Measurements from ENCODE around the gene NDUFV3.
A peak's percentile ranks its signal among the peaks of the same experiment; 100 is the strongest.
"Not testable (repeated sequence)": the region's sequence is repeated elsewhere in the genome, so short reads cannot be mapped to it uniquely, and the experiment has no call there.

Gene NDUFV3

DNA sequence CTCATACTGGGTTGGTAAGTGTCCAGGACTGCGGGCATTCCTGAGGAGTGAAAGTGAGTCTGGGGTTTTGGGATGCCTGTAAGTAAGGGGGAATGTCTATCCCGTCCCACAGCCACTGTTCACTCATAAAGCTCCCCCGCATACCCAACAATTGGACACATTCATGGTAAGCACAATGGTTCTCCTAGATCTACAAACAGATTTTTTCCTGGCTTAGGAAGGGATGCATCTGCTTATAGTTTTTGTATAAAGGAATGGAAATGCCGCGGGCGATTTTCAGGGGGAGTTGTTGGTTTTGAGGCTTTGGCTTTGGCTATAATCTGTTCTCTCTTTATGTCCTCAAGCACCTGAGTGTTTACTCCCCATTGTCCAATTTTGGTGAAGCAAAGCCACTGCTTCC lies 25.2 kb downstream of the NDUFV3 start:
- TF ChIP-seq, protein P1, sequence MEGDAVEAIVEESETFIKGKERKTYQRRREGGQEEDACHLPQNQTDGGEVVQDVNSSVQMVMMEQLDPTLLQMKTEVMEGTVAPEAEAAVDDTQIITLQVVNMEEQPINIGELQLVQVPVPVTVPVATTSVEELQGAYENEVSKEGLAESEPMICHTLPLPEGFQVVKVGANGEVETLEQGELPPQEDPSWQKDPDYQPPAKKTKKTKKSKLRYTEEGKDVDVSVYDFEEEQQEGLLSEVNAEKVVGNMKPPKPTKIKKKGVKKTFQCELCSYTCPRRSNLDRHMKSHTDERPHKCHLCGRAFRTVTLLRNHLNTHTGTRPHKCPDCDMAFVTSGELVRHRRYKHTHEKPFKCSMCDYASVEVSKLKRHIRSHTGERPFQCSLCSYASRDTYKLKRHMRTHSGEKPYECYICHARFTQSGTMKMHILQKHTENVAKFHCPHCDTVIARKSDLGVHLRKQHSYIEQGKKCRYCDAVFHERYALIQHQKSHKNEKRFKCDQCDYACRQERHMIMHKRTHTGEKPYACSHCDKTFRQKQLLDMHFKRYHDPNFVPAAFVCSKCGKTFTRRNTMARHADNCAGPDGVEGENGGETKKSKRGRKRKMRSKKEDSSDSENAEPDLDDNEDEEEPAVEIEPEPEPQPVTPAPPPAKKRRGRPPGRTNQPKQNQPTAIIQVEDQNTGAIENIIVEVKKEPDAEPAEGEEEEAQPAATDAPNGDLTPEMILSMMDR (IDR thresholded peaks at IDR 0.05; ENCODE audit: low read depth, low read length): no peak
- in situ Hi-C loops (cut with HindIII; ENCODE audit: low sequenced_read_pairs): no loop called here
- no peak for DNase-seq (ENCODE audit: low read depth, low spot score)

GRCh38 chr21:42921927-42922326 lies 28.8 kb downstream of the NDUFV3 start:
- TF ChIP-seq, protein P1 (IDR thresholded peaks at IDR 0.05; ENCODE audit: low read depth, low read length): no peak
- no peak overlapping the region for H3K4me3 ChIP-seq (ENCODE audit: low read depth, low read length)
- in situ Hi-C loops (cut with HindIII; ENCODE audit: low sequenced_read_pairs): no loop called here
- DNase-seq (ENCODE audit: low read depth, low spot score): no peak

More for the DNA sequence above, 25.2 kb downstream of the NDUFV3 start:
- no peak overlapping the region for H3K4me3 ChIP-seq (ENCODE audit: low read depth, low read length)

DNA sequence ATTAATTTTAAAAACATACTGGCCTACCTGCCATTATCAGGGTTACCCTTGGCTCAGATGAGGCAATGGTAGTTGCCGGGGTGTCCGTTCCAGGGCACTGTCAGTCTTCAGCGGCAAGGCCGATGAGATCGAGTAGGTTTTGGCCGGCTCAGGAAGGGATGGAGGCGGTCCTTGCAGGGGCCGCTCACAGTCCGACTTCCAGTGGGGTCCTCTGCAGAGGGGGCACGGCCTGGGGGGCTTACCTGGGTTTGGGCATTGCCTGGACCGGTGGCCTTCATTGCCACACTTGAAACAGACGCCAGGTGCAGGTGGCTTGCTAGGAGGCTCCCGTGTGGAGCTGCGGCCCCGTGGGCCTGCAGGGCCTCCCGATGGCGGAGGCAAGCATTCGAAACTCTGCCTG lies 29.8 kb downstream of the NDUFV3 start:
- TF ChIP-seq, protein P1 (IDR thresholded peaks at IDR 0.05; ENCODE audit: low read depth, low read length): no peak
- H3K4me3 ChIP-seq (ENCODE audit: low read depth, low read length): no peak overlapping the region
- in situ Hi-C loops (cut with HindIII; ENCODE audit: low sequenced_read_pairs): no loop called here
- DNase-seq (ENCODE audit: low read depth, low spot score): no peak

- DNase-seq (ENCODE audit: low read depth, low spot score): peak; percentile 87
- no peak overlapping the region for H3K4me3 ChIP-seq (ENCODE audit: low read depth, low read length)
- TF ChIP-seq, protein P1 (IDR thresholded peaks at IDR 0.05; ENCODE audit: low read depth, low read length): peak; percentile 77
- in situ Hi-C loops (cut with HindIII; ENCODE audit: low sequenced_read_pairs): no loop called here
Observed at GRCh38 chr21:42923553-42924432, 30.7 kb downstream of the NDUFV3 start.

DNA sequence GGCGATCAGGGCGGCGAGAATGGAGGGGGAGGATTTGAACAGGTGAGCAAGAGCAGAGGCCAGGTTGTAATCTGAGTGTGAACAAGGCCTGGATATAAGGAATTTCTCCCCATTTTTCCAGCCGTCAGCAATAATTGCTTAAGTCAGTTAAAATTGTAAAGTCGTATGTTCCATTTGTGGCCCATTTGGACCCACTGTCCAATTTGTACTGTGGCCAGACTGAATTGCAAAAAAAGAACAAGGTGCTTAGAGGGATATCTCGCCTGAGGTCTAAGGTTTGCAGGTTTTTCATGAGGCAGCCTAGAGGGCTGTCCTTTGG lies 31.3 kb downstream of the NDUFV3 start:
- in situ Hi-C loops (cut with HindIII; ENCODE audit: low sequenced_read_pairs): no loop called here
- TF ChIP-seq, protein P1 (IDR thresholded peaks at IDR 0.05; ENCODE audit: low read depth, low read length): no peak
- DNase-seq (ENCODE audit: low read depth, low spot score): no peak
- no peak overlapping the region for H3K4me3 ChIP-seq (ENCODE audit: low read depth, low read length)

DNA sequence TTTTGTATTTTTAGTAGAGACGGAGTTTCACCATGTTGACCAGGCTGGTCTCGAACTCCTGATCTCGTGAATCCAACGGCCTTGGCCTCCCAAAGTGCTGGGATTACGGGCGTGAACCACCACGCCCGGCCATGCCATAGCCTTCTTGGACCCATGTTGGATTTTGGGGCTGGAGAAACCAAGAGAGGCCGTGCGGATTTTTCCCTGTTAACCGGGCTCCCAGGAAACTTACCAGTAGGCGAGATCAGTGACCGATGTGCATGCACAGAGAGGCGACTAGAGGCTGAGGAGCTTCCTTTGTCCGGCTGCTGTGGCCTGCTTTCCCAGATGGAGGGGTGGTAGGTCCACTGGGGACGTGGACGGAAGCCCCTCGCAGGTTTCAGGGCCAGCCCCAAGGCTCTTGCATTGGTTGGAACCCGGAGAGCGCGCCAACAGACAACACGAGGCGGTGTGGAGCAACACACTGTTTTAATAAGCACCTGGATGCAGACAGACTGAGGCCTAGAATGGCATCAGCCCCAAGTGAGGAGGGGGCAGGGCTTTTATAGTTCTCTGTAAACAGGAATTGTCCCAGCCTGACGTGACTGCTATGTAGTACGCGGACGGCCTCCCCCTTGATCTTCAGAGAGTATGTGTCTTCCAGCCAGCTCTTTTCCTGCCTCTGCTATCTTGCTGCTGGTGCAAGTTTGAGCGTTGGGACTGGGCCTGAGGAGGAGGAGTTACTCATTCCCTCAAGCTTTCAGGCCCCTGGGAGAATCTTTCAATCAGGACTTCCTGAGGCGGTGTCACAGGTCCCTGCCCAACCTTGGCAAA lies 32.2 kb downstream of the NDUFV3 start, which contains the start of gene ERVH48-1:
Gene ERVH48-1, minus strand, starts transcription at position 517 of the 813 bp plus-strand sequence. CDS start 6,624 bp downstream, outside the sequence.
- TF ChIP-seq, protein P1 (IDR thresholded peaks at IDR 0.05; ENCODE audit: low read depth, low read length): no peak
- H3K4me3 ChIP-seq (ENCODE audit: low read depth, low read length): no peak within 1 kb of the TSS
- no peak for DNase-seq (ENCODE audit: low read depth, low spot score)
- in situ Hi-C loops (cut with HindIII; ENCODE audit: low sequenced_read_pairs): no loop called here

GRCh38 chr21:42927474-42928200 lies 34.5 kb downstream of the NDUFV3 start:
- DNase-seq (ENCODE audit: low read depth, low spot score); H3K4me3 ChIP-seq (ENCODE audit: low read depth, low read length); in situ Hi-C loops (cut with HindIII; ENCODE audit: low sequenced_read_pairs): not testable (repeated sequence)

Measured in astrocyte of the spinal cord (primary cell).